DLD1 (cell line): ENCODE measurements around the gene INSL4.

Experiments used
- in situ Hi-C: cut with HindIII; loops from 2 replicates; pipeline ENCODE4 v1.10.0; 2017; ENCODE audit warnings: low sequenced_read_pairs

INSL4 gene

GRCh38 chr9:5231212-5231611 lies at the start of gene INSL4:
Gene INSL4, plus strand, starts transcription at chr9:5231419. Its CDS starts 105 bp downstream, at chr9:5231524.
- in situ Hi-C loops = no loop called here

- in situ Hi-C loops = loop anchor here (10.0 kb wide), 1 partner anchor 260 kb away; no protein-coding TSS in a partner anchor
Measured at GRCh38 chr9:5184776-5185175, 46.4 kb upstream of the INSL4 start.

GRCh38 chr9:5185220-5185840 lies 45.9 kb upstream of the INSL4 start, which contains the start of gene INSL6:
Gene INSL6, minus strand, starts transcription at chr9:5185639. Its CDS starts 37 bp downstream, at chr9:5185602.
- in situ Hi-C loops = loop anchor here (10.0 kb wide), 1 partner anchor 259 kb away; no protein-coding TSS in a partner anchor

GRCh38 chr9:5186416-5187169 lies 44.6 kb upstream of the INSL4 start:
- in situ Hi-C loops = loop anchor here (10.0 kb wide), 1 partner anchor 258 kb away; no protein-coding TSS in a partner anchor

GRCh38 chr9:5188060-5188984 lies 42.9 kb upstream of the INSL4 start:
- in situ Hi-C loops = loop anchor here (10.0 kb wide), 1 partner anchor 256 kb away; no protein-coding TSS in a partner anchor

- in situ Hi-C loops = no loop called here
Measured at GRCh38 chr9:5191985-5192384, 39.2 kb upstream of the INSL4 start.

GRCh38 chr9:5193345-5193744 lies 37.9 kb upstream of the INSL4 start:
- in situ Hi-C loops = no loop called here

- in situ Hi-C loops = no loop called here
Measured at GRCh38 chr9:5195463-5195862, 35.8 kb upstream of the INSL4 start.

GRCh38 chr9:5205071-5205470 lies 26.1 kb upstream of the INSL4 start:
- in situ Hi-C loops = no loop called here

- in situ Hi-C loops = no loop called here
Measured at GRCh38 chr9:5230554-5230953, 665 bp upstream of the INSL4 start.

GRCh38 chr9:5263351-5264218 lies 32.4 kb downstream of the INSL4 start:
- in situ Hi-C loops = no loop called here

GRCh38 chr9:5264219-5264595 lies 33.0 kb downstream of the INSL4 start:
- in situ Hi-C loops = no loop called here

GRCh38 chr9:5265939-5266338 lies 34.7 kb downstream of the INSL4 start:
- in situ Hi-C loops = no loop called here

- in situ Hi-C loops = no loop called here
Measured at GRCh38 chr9:5269249-5269715, 38.1 kb downstream of the INSL4 start.

GRCh38 chr9:5274770-5275169 lies 43.6 kb downstream of the INSL4 start:
- in situ Hi-C loops = no loop called here

- in situ Hi-C loops = no loop called here
Measured at GRCh38 chr9:5278486-5278885, 47.3 kb downstream of the INSL4 start.
